CD14-positive monocyte (primary cell): ENCODE measurements around the gene VCL. TPM values are rescaled to one million over a fixed set of nuclear protein-coding genes. Genes with fewer than 3 reads are reported as not detected.
A peak's percentile ranks its signal among the peaks of the same experiment; 100 is the strongest.
"Not testable (repeated sequence)": the region's sequence is repeated elsewhere in the genome, so short reads cannot be mapped to it uniquely, and the experiment has no call there.

ENCODE experiments used
- DNase-seq, 3 donors: peaks; one replicate each; pipeline ENCODE4 v3.0.0-alpha.2; 2011 to 2022
- H2AFZ ChIP-seq: 2 replicates; pipeline ENCODE4 v1.6.0; 2012; ENCODE audit warnings: mild to moderate bottlenecking, low read depth, low read length, inconsistent platforms; ENCODE audit not compliant: insufficient read depth, poor library complexity, severe bottlenecking
- H3K27ac ChIP-seq, 2 donors: 1 replicate in 1 of 2; 2 replicates in 1 of 2; pipeline ENCODE4 v1.5.1; 2012 to 2013; ENCODE audit warnings: low read length in 2 of 2, control low read depth in 1 of 2, inconsistent platforms in 1 of 2, low read depth in 1 of 2, mild to moderate bottlenecking in 1 of 2
- H3K27me3 ChIP-seq, 2 donors: one replicate each; pipeline versions ENCODE4 v1.6.0 to v1.6.1; 2011 to 2013; ENCODE audit warnings: low read length in 2 of 2; ENCODE audit not compliant: control insufficient read depth in 2 of 2, insufficient read depth in 2 of 2
- H3K36me3 ChIP-seq, 2 donors: replicated peaks in 1 of 2; 1 replicate in 1 of 2; 2 replicates in 1 of 2; pipeline versions ENCODE4 v1.5.1 to v1.6.1; 2012 to 2013; ENCODE audit warnings: low read length in 2 of 2, control low read depth in 1 of 2, inconsistent platforms in 1 of 2, mild to moderate bottlenecking in 1 of 2; ENCODE audit not compliant: insufficient read depth in 2 of 2, control insufficient read depth in 1 of 2
- H3K4me1 ChIP-seq, 2 donors: 1 replicate in 1 of 2; 2 replicates in 1 of 2; pipeline versions ENCODE4 v1.5.1 to v1.6.1; 2012 to 2013; ENCODE audit warnings: low read length in 2 of 2, control low read depth in 1 of 2, inconsistent platforms in 1 of 2, mild to moderate bottlenecking in 1 of 2, moderate library complexity in 1 of 2; ENCODE audit not compliant: insufficient read depth in 2 of 2, control insufficient read depth in 1 of 2
- H3K4me2 ChIP-seq: replicated peaks from 2 replicates; pipeline ENCODE3; 2012; ENCODE audit warnings: low read length, moderate library complexity, mild to moderate bottlenecking; ENCODE audit not compliant: poor library complexity, severe bottlenecking; ENCODE audit errors: extremely low read depth
- H3K4me3 ChIP-seq, 3 experiments: fragments of 200-600 bp in 1 of 3; sonication (generic) in 1 of 3; replicated peaks in 1 of 3; 1 replicate in 2 of 3; 2 replicates in 1 of 3; pipeline ENCODE4 v1.5.1; 2011 to 2013; ENCODE audit warnings: low read length in 3 of 3, mild to moderate bottlenecking in 3 of 3, control low read depth in 2 of 3, low read depth in 2 of 3, inconsistent platforms in 1 of 3, moderate library complexity in 1 of 3
- H3K79me2 ChIP-seq: 2 replicates; pipeline ENCODE4 v1.6.0; 2012; ENCODE audit warnings: mild to moderate bottlenecking, control low read depth, inconsistent platforms, low read length, moderate library complexity; ENCODE audit not compliant: insufficient read depth
- H3K9ac ChIP-seq: 2 replicates; pipeline ENCODE4 v1.6.0; 2017; ENCODE audit warnings: low read length, mild to moderate bottlenecking; ENCODE audit not compliant: insufficient read depth, poor library complexity, severe bottlenecking
- H3K9me3 ChIP-seq, 2 donors: replicated peaks in 1 of 2; 1 replicate in 1 of 2; 2 replicates in 1 of 2; pipeline versions ENCODE4 v1.5.1 to v1.6.1; 2012 to 2013; ENCODE audit warnings: low read length in 2 of 2, control low read depth in 1 of 2; ENCODE audit not compliant: control insufficient read depth in 1 of 2, insufficient read depth in 1 of 2
- H4K20me1 ChIP-seq: 2 replicates; pipeline ENCODE4 v1.6.0; 2012; ENCODE audit warnings: mild to moderate bottlenecking, low read length, control low read depth, moderate library complexity; ENCODE audit not compliant: insufficient read depth
- H3K27ac Mint-ChIP-seq, 7 donors: one replicate each; pipeline ENCODE4 v1.8.0; 2020; ENCODE audit warnings: mild to moderate bottlenecking in 7 of 7, mixed read lengths in 7 of 7, moderate library complexity in 6 of 7, inconsistent platforms in 2 of 7
- H3K27me3 Mint-ChIP-seq, 3 donors: one replicate each; pipeline ENCODE4 v1.8.0; 2021 to 2022; ENCODE audit warnings: low read depth in 3 of 3, mild to moderate bottlenecking in 3 of 3, mixed read lengths in 3 of 3, moderate library complexity in 3 of 3, inconsistent platforms in 1 of 3
- H3K36me3 Mint-ChIP-seq, 2 donors: one replicate each; pipeline ENCODE4 v1.8.0; 2020; ENCODE audit warnings: mixed read lengths in 2 of 2, inconsistent platforms in 1 of 2, mild to moderate bottlenecking in 1 of 2
- H3K4me1 Mint-ChIP-seq: one replicate; pipeline ENCODE4 v1.8.0; 2020; ENCODE audit warnings: mild to moderate bottlenecking, mixed read lengths
- H3K4me3 Mint-ChIP-seq, 2 donors: one replicate each; pipeline ENCODE4 v1.8.0; 2020; ENCODE audit warnings: mild to moderate bottlenecking in 2 of 2, mixed read lengths in 2 of 2, moderate library complexity in 1 of 2
- H3K9me3 Mint-ChIP-seq, 7 donors: one replicate each; pipeline ENCODE4 v1.8.0; 2020 to 2022; ENCODE audit warnings: mixed read lengths in 7 of 7, mild to moderate bottlenecking in 6 of 7, moderate library complexity in 6 of 7, inconsistent platforms in 2 of 7
- WGBS: methylation state at CpG from one replicate; pipeline ENCODE4 v1.1.5; 2013; ENCODE audit warnings: missing lambda C conversion rate; ENCODE audit not compliant: insufficient coverage; 5-methylcytosine and 5-hydroxymethylcytosine counted together
- intact Hi-C, 2 donors: fragments of 100-400 bp; cut with micrococcal nuclease; formaldehyde crosslinking; loops; one replicate each; pipeline versions ENCODE4 v1.15.0 to v1.15.1; 2023
- polyA plus RNA-seq, 3 donors: library from polyadenylated mRNA; depleted of rRNA in 1 of 3; unstranded in 2 of 3; stranded (reverse) in 1 of 3; fragments of 300-500 nt in 2 of 3; fragments of >200 nt in 1 of 3; fragmentation: Illumina TruSeq in 2 of 3; gene quantifications; 1 replicate in 2 of 3; 2 replicates in 1 of 3; pipeline ENCODE4 v1.2.3, GENCODE V29; 2012 to 2021
- TF ChIP-seq, protein P1 (sequence below): fragments of 200-600 bp; IDR thresholded peaks from one replicate; pipeline ENCODE4 v1.8.0; 2022; ENCODE audit warnings: antibody characterized with exemption, mild to moderate bottlenecking

Gene VCL
- polyA plus RNA-seq, 3 donors, result 39.1 to 68.4 (median 52.8) TPM

DNA sequence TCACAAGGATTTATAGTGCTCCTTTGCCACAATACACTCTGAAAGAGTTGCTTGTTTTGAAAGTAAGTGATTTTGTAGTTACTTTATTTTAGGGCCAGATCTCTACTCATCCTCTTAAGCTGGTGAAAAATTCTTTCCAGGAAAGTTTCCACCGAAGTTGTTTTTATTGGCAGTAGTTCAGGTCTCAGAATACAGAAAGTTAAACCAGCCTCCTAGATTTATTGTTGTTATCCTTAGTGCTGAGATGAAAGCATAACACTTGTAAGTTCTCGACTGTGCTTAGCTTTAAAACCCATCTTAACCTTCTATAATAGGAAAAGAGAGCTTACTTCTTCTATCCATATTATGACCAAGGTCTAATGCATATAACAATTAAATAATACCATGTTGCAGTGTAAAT lies 147.2 kb downstream of the VCL start:
- H3K9me3 Mint-ChIP-seq, result no peaks in the 10 kb centered on the region
- no peak for DNase-seq
- H3K4me1 Mint-ChIP-seq, result peaks cover 18% of the 10 kb centered on the region

DNA sequence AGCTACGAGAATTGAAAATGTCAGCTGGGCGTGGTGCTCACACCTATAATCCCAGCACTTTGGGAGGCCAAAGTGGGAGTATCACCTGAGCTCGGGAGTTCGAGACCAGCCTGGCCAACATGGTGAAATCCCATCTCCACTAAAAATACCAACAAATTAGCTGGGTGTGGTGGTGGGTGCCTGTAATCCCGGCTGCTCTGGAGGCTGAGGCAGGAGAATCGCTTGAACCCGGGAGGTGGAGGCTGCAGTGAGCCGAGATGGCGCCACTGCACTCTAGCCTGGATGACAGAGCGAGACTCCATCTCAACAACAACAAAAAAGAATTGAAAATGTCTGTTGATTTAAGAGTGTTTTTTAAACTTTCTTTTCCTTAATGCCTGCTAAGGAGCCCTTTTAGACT lies 149.1 kb downstream of the VCL start:
- H3K36me3 Mint-ChIP-seq, result peaks cover 13 to 33% of the 10 kb centered on the region in 2 donors
- WGBS, result no CpG with 5 or more reads among the region's 10 CpGs
- H2AFZ ChIP-seq, H3K27me3 Mint-ChIP-seq, DNase-seq, H3K9ac ChIP-seq, H3K9me3 ChIP-seq, H3K9me3 Mint-ChIP-seq, H3K27ac ChIP-seq, H3K4me3 Mint-ChIP-seq, H3K4me2 ChIP-seq, H3K27me3 ChIP-seq, H3K4me3 ChIP-seq, intact Hi-C loops: not testable (repeated sequence)
- peaks cover 19% of the 10 kb centered on the region for H3K4me1 Mint-ChIP-seq
- H3K27ac Mint-ChIP-seq, result peak overlapping the region in 1 of 7 donors; percentile 41
- Histone ChIP-seq H4K20me1 (peaks cover 62% of the 10 kb centered on the region), H3K4me1 (peaks cover 15 to 23% of the 10 kb centered on the region in 2 donors), H3K36me3 (peaks cover 9 to 42% of the 10 kb centered on the region in 2 donors), H3K79me2 (peaks cover 98% of the 10 kb centered on the region)

More for the DNA sequence above, 147.2 kb downstream of the VCL start:
- no peaks in the 10 kb centered on the region for H3K27me3 ChIP-seq
- Mint-ChIP-seq H3K27me3 (peaks cover 0 to 4% (median 0%) of the 10 kb centered on the region in 3 donors), H3K4me3 (no peak overlapping the region), H3K36me3 (peaks cover 13 to 33% of the 10 kb centered on the region in 2 donors), H3K27ac (peak overlapping the region in 1 of 7 donors; percentile 76)
- H3K9me3 ChIP-seq, result no peaks in the 10 kb centered on the region
- intact Hi-C loops, result no loop called here
- H3K79me2 ChIP-seq, result peaks cover 100% of the 10 kb centered on the region
- no peak overlapping the region for H2AFZ ChIP-seq
- TF ChIP-seq, protein P1, sequence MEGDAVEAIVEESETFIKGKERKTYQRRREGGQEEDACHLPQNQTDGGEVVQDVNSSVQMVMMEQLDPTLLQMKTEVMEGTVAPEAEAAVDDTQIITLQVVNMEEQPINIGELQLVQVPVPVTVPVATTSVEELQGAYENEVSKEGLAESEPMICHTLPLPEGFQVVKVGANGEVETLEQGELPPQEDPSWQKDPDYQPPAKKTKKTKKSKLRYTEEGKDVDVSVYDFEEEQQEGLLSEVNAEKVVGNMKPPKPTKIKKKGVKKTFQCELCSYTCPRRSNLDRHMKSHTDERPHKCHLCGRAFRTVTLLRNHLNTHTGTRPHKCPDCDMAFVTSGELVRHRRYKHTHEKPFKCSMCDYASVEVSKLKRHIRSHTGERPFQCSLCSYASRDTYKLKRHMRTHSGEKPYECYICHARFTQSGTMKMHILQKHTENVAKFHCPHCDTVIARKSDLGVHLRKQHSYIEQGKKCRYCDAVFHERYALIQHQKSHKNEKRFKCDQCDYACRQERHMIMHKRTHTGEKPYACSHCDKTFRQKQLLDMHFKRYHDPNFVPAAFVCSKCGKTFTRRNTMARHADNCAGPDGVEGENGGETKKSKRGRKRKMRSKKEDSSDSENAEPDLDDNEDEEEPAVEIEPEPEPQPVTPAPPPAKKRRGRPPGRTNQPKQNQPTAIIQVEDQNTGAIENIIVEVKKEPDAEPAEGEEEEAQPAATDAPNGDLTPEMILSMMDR, result no peak
- no peak overlapping the region for H3K9ac ChIP-seq
- peaks cover 10 to 16% of the 10 kb centered on the region in 2 donors for H3K4me1 ChIP-seq
- H3K4me3 ChIP-seq, result no peak overlapping the region
- peaks cover 9 to 45% of the 10 kb centered on the region in 2 donors for H3K36me3 ChIP-seq
- H3K4me2 ChIP-seq, result no peak overlapping the region
- no CpG with 5 or more reads among the region's 2 CpGs for WGBS
- peaks cover 81% of the 10 kb centered on the region for H4K20me1 ChIP-seq
- peak overlapping the region in 1 of 2 donors; percentile 34 for H3K27ac ChIP-seq
